Measurements from ENCODE around the gene FBXO21.

GRCh38 chr12:117210266-117210918 is 20.1 kb upstream of the FBXO21 start:
- TF ChIP-seq, protein P1, sequence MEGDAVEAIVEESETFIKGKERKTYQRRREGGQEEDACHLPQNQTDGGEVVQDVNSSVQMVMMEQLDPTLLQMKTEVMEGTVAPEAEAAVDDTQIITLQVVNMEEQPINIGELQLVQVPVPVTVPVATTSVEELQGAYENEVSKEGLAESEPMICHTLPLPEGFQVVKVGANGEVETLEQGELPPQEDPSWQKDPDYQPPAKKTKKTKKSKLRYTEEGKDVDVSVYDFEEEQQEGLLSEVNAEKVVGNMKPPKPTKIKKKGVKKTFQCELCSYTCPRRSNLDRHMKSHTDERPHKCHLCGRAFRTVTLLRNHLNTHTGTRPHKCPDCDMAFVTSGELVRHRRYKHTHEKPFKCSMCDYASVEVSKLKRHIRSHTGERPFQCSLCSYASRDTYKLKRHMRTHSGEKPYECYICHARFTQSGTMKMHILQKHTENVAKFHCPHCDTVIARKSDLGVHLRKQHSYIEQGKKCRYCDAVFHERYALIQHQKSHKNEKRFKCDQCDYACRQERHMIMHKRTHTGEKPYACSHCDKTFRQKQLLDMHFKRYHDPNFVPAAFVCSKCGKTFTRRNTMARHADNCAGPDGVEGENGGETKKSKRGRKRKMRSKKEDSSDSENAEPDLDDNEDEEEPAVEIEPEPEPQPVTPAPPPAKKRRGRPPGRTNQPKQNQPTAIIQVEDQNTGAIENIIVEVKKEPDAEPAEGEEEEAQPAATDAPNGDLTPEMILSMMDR (IDR thresholded peaks at IDR 0.05): no peak
- TF ChIP-seq EP300 (IDR thresholded peaks at IDR 0.05): no peak
- TF ChIP-seq POLR2AphosphoS5 (IDR thresholded peaks at IDR 0.05): no peak
- TF ChIP-seq POLR2A (IDR thresholded peaks at IDR 0.05): no peak

Data from upper lobe of left lung (tissue), 4 donors.